ENCODE results near the gene DCAF8L1. TPM values are rescaled to one million over a fixed set of nuclear protein-coding genes. Genes with fewer than 3 reads are reported as not detected.
"Not testable (repeated sequence)": the region's sequence is repeated elsewhere in the genome, so short reads cannot be mapped to it uniquely, and the experiment has no call there.

The DCAF8L1 gene
- total RNA-seq, 1 donor from 2014 or later, result not detected

DNA sequence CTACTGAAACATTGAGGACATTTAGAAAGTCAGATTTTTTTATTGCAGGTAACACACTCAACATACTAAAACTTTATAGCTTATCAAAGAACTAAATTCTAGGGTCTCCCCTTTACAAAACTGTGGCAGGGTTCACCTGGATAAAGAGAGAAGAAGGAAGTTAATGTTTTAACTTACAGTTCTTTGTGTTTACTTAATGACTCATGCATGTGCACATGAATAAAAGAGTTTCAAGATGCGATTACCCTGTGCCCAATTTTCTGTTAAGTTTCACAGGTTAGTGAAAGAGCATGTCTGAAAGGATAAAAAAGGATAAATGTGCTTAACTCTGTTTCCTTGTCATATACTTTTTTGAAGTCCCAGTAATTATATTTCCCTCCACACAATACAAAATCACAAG lies 16.8 kb downstream of the DCAF8L1 start:
- Histone ChIP-seq H3K4me3 (no peak overlapping the region), H3K27ac (no peak overlapping the region), H3K27me3 (no peaks in the 10 kb centered on the region), H3K4me1 (no peaks in the 10 kb centered on the region), H3K9me3 (ENCODE audit: low read depth) (no peaks in the 10 kb centered on the region), H3K9ac (no peak overlapping the region), H3K79me2 (ENCODE audit: low read depth) (no peaks in the 10 kb centered on the region), H3K36me3 (no peaks in the 10 kb centered on the region), H2AFZ (replicated peaks) (no peak overlapping the region), H3K4me2 (no peak overlapping the region), H4K20me1 (ENCODE audit: low read depth) (no peaks in the 10 kb centered on the region), H3F3A (ENCODE audit: low read depth) (no peaks in the 10 kb centered on the region)
- H3K27me3 Mint-ChIP-seq (ENCODE audit: insufficient read depth, low read depth), result peaks cover 8% of the 10 kb centered on the region
- TF ChIP-seq EZH2 (IDR thresholded peaks at IDR 0.05) (no peak), CTCF (IDR thresholded peaks at IDR 0.05) (no peak), EZH2phosphoT487 (IDR thresholded peaks at IDR 0.05) (no peak)
- H3K4me1 Mint-ChIP-seq, result no peaks in the 10 kb centered on the region
- H3K36me3 Mint-ChIP-seq, result no peaks in the 10 kb centered on the region
- no peak overlapping the region for H3K27ac Mint-ChIP-seq
- no peak overlapping the region for H3K4me3 Mint-ChIP-seq
- H3K9me3 Mint-ChIP-seq, result peaks cover 29% of the 10 kb centered on the region
- DNase-seq (ENCODE audit: low spot score), result no peak

- not testable (repeated sequence) for H3K4me1 Mint-ChIP-seq; DNase-seq (ENCODE audit: low spot score); H3K27ac Mint-ChIP-seq
Observed at GRCh38 chrX:27960410-27960809, 20.8 kb downstream of the DCAF8L1 start.

DNA sequence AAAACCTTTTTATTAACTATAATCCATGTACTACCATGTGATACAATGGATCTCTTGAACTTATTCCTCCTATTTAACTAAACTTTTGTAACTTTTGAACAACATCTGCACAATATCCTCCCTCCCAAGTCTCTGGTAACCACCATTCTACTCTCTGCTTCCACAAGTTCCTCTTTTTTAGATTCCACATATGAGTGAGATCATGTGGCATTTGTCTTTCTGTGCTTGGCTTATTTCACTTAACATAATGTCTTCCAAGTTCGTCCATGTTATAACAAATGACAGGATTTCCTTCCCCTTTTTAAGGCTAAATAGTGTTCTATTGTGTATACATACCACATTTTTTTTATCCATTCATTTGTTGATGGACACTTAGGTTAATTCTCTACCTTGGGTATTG lies 28.1 kb downstream of the DCAF8L1 start:
- no peak overlapping the region for H3K27ac Mint-ChIP-seq
- Histone ChIP-seq H3K4me3 (no peak overlapping the region), H3K27me3 (no peaks in the 10 kb centered on the region), H4K20me1 (ENCODE audit: low read depth) (no peaks in the 10 kb centered on the region), H3K4me1 (no peaks in the 10 kb centered on the region), H3F3A (ENCODE audit: low read depth) (no peaks in the 10 kb centered on the region), H3K79me2 (ENCODE audit: low read depth) (no peaks in the 10 kb centered on the region), H3K9ac (no peak overlapping the region), H3K36me3 (no peaks in the 10 kb centered on the region), H2AFZ (replicated peaks) (no peak overlapping the region), H3K9me3 (ENCODE audit: low read depth) (no peaks in the 10 kb centered on the region), H3K4me2 (no peak overlapping the region), H3K27ac (no peak overlapping the region)
- H3K9me3 Mint-ChIP-seq, result no peaks in the 10 kb centered on the region
- no peak overlapping the region for H3K4me3 Mint-ChIP-seq
- TF ChIP-seq EZH2phosphoT487 (IDR thresholded peaks at IDR 0.05) (no peak), EZH2 (IDR thresholded peaks at IDR 0.05) (no peak), CTCF (IDR thresholded peaks at IDR 0.05) (no peak)
- no peaks in the 10 kb centered on the region for H3K4me1 Mint-ChIP-seq
- H3K36me3 Mint-ChIP-seq, result no peaks in the 10 kb centered on the region
- no peaks in the 10 kb centered on the region for H3K27me3 Mint-ChIP-seq (ENCODE audit: insufficient read depth, low read depth)
- DNase-seq (ENCODE audit: low spot score), result no peak

More at GRCh38 chrX:27960410-27960809, 20.8 kb downstream of the DCAF8L1 start:
- H3K79me2 ChIP-seq (ENCODE audit: low read depth); H3K36me3 Mint-ChIP-seq; H3K27me3 Mint-ChIP-seq (ENCODE audit: insufficient read depth, low read depth); H3K27me3 ChIP-seq; H3K36me3 ChIP-seq; H3K4me1 ChIP-seq; H3K9me3 ChIP-seq (ENCODE audit: low read depth); H3F3A ChIP-seq (ENCODE audit: low read depth); H2AFZ ChIP-seq (replicated peaks); H3K27ac ChIP-seq; H3K4me2 ChIP-seq; H3K9ac ChIP-seq; H3K4me3 ChIP-seq; H3K4me3 Mint-ChIP-seq; H4K20me1 ChIP-seq (ENCODE audit: low read depth): not testable (repeated sequence)
- peaks cover 22% of the 10 kb centered on the region for H3K9me3 Mint-ChIP-seq

DNA sequence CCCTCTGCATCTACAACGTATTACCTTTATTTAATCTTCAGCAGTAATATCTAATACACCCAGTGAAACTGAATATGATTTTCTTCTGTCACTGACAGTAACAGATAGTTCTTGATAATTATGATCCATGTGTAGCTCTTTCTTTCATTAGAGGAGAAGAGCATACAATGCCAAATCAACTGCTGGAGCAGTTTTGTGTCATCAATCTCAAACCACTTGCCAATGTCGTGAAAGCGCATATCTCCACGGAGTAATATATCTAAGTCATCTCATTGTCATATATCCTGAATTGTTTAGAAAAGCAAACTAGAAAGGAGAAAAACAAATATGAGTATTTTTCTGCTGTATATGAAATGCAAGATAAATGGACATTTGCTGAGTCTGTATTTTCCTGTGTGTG lies 47.9 kb downstream of the DCAF8L1 start:
- Histone ChIP-seq H3K9me3 (ENCODE audit: low read depth) (no peaks in the 10 kb centered on the region), H3K27ac (no peak overlapping the region), H3K27me3 (no peaks in the 10 kb centered on the region), H3K4me3 (no peak overlapping the region), H3F3A (ENCODE audit: low read depth) (no peaks in the 10 kb centered on the region), H3K4me2 (no peak overlapping the region), H4K20me1 (ENCODE audit: low read depth) (no peaks in the 10 kb centered on the region), H3K9ac (no peak overlapping the region), H3K4me1 (no peaks in the 10 kb centered on the region), H3K36me3 (no peaks in the 10 kb centered on the region), H3K79me2 (ENCODE audit: low read depth) (no peaks in the 10 kb centered on the region), H2AFZ (replicated peaks) (no peak overlapping the region)
- Mint-ChIP-seq H3K4me1 (no peaks in the 10 kb centered on the region), H3K27ac (no peak overlapping the region), H3K36me3 (no peaks in the 10 kb centered on the region), H3K9me3 (peaks cover 2% of the 10 kb centered on the region), H3K4me3 (no peak overlapping the region), H3K27me3 (ENCODE audit: insufficient read depth, low read depth) (no peaks in the 10 kb centered on the region)
- no peak for DNase-seq (ENCODE audit: low spot score)
- TF ChIP-seq CTCF (IDR thresholded peaks at IDR 0.05) (no peak), EZH2 (IDR thresholded peaks at IDR 0.05) (no peak), EZH2phosphoT487 (IDR thresholded peaks at IDR 0.05) (no peak)

Other genes with a start within 250 kb of the DCAF8L1 start
- gene MAGEB10, start 173.5 kb downstream of the DCAF8L1 start, total RNA-seq (ENCODE audit: low replicate concordance), result not detected in 2 replicates